Panc1 (cell line): ENCODE data around the gene NTM.

Experiments used
- CTCF ChIP-seq: fragments of 450-650 bp; IDR thresholded peaks from 2 replicates; pipeline ENCODE4 v1.5.1; 2017; ENCODE audit warnings: mild to moderate bottlenecking
- POLR2AphosphoS5 ChIP-seq: IDR thresholded peaks from 2 replicates; pipeline ENCODE4 v1.6.1; 2012; ENCODE audit warnings: mild to moderate bottlenecking, low read depth, low read length, moderate library complexity

GRCh38 chr11:131962818-131963217, 592.4 kb downstream of the NTM start:
- no peak for TF ChIP-seq CTCF
- no peak for TF ChIP-seq POLR2AphosphoS5
